Ecto neural progenitor cell (in vitro differentiated cells): Measurements from ENCODE around the gene NDUFS3.

Experiments
- DNase-seq: peaks from one replicate; pipeline ENCODE4 v3.0.0-alpha.2; 2018; ENCODE audit warnings: low spot score

Gene NDUFS3

GRCh38 chr11:47591764-47592163 lies 12.9 kb downstream of the NDUFS3 start:
- DNase-seq = no peak

- DNase-seq = no peak
Observed at GRCh38 chr11:47592251-47592650, 13.4 kb downstream of the NDUFS3 start.

DNA sequence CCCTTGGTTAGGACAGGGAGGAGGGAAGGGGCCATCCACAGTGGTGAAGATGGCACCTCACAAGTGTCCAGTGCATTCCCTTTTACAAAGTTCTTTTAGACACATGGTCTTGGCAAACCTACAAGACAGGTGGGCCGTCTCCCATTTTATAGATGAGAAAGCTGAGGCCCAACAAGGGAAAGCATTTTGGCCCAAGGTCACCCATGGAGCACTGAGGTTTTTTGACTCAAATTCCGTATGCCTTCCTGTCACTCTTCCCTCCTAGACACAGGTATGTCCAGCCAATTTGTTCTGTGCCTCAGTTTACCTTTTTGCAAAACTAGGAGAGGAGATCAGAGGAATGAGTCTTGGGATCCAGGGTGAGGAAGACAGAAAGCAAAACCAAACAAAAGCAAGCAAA lies 14.1 kb downstream of the NDUFS3 start:
- DNase-seq = no peak

DNA sequence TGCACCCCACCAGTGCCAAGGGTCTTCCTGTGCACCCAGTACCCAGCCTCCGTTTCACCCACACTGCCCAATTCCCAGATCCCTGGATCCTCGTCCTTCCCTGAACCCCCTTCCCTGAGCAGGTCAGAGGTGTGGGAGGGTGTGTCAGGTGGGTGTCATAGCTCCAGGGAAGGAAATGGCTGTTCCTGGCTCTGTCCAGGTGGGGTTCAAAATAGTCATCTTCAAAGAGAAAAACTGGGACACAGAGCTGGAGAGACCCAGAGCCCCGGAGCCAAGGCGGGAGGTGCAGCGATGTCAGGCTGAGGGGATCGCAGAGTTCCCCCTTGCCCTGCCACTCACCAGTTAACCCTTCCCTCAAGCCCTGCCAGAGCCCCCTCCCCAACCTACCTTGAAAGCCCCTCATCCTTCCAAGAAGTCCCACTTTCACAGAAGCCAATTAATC lies 14.6 kb downstream of the NDUFS3 start:
- no peak for DNase-seq

DNA sequence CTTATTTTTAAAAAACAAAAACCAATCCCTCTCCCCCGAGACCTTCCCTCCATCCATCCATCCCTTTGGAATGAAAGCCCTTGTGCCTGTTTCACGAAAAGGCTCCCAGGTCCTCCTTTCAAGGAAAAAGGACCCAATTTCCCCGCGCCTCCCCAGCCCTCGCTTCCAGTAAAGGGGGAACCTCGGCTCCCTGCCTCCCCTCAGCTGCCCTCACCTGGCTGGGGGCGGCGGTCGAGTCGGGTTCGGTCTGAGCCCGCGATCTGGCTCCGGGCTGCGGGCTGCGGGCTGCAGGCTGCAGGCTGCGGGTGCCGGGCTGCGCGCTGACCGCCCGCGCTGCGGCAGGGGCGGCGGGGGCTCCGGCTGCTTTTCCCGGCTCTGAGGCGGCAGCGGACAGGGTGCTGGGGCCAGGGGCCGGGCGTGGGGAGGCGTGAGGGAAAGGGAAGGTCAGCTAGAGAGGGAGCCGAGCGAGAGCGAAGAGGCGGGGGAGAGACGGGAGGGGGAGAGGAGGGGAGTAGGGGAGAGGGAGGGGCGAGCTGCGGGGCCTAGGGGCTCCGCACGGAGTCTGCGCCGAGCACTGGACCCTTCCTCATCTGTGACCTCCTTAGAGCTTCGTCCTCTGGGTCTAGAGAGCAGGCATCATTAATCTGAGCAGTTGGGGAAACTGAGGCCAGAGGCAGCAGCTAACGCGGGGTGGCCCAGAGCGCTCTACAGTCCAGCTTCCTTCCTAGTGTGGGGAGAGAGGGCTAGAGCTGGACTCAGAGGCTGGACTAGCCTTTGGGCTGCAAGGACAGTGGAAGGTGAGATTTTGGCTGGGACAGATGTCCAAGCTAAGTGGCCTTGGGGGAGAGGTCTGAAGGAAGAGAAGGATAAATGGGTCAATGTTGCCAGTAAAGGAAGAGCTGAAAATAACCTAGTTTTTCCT lies 15.3 kb downstream of the NDUFS3 start, which contains the start of gene C1QTNF4:
Gene C1QTNF4 (minus strand): TSS at position 478 of the 922 bp plus-strand sequence. CDS start 3,601 bp downstream, outside the sequence.
- peak; percentile 71 for DNase-seq

DNA sequence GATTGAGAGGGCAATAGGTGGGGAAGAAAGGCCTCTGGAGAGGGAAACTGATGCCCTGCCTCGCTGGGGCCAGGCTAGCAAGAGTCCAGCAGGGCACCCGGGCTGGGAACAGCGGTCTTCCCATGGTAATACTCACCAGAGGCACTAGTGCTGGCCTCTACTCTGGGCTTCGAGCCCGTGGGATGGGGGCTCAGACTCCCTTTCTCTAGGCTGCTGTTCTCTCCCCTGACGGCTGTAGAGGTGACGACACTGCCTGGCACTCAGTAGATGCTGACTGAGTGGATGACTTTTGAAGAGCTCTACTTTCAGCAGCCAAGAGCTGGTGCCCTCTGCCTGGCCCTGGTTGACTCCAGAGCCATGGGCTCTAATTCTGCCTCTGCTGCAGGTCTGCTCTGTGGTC lies 16.2 kb downstream of the NDUFS3 start:
- no peak for DNase-seq

DNA sequence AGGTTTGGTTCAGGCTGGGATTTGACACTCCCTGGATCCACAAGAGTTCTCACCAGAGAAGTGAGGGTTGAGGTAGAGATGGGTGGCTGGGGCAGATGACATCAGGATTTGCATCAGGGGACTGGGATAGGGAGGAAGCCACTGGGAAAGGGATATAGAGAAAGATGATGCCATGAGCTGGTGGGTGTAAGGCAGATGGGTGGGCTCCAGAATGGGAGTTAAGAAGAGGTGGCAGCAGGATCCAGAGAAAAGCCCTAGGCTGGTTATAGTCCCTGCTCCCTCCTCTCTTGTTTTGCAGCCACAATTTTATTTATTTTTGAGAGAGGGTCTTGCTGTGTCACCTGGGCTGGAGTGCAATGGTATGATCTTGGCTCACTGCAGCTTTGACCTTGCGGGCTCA lies 17.1 kb downstream of the NDUFS3 start:
- DNase-seq = no peak

DNA sequence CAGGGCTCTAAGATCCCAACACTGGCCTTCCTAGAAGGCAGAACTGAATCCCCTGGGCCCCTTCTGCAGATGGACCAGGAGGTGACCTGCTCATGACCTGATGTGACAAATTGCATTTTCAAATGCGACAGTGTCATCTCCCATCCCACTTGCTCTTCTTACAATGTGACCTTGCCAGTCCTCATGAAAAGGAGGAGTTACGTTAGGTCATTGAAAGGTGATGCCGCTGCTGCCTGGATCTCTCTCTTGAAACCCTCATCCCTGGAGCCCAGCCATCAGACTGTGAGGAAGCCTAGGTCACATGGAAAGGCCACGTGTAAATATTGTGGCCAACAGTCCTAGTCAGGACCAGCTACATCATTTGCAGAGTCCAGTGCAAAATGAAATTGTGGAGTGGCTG lies 21.0 kb downstream of the NDUFS3 start:
- no peak for DNase-seq

DNA sequence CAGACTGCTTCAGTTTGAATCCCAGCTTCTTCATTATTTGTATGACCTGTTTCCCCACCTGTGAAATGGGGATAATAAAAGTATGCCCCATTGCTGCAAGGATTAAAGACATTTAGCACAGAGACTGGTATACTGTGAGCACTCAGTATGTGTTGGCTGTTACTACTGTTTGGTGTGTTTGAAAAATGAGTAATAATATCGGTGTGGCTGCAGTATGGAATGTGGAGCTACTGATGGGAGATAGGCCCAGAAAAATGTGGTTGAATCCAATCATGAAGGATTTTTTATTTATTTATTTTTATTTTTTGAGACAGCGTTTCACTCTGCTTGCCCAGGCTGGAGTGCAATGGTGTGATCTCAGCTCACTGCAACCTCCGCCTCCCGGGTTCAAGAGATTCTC lies 24.4 kb downstream of the NDUFS3 start:
- DNase-seq = no peak

- no peak for DNase-seq
Observed at GRCh38 chr11:47605921-47606320, 27.0 kb downstream of the NDUFS3 start.

DNA sequence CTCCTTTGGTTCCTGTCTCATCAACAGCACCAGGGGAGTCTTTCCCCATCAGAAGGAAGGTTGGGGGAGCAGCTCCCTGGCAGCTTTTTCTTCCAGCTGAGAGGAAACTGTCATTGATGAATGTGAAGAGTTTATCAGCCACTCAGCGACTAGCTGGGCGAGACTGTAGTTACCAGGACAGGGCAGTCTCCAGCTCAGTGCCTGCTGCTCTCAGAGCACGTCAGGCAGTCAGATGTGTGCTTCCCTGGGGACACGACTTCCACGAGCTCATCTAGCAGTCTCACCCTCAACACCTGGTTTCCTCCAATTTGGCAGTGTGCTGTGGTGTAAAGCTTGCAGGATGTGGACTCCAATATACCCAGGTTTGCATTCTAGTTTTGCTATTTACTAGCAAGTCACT lies 27.9 kb downstream of the NDUFS3 start:
- no peak for DNase-seq

DNA sequence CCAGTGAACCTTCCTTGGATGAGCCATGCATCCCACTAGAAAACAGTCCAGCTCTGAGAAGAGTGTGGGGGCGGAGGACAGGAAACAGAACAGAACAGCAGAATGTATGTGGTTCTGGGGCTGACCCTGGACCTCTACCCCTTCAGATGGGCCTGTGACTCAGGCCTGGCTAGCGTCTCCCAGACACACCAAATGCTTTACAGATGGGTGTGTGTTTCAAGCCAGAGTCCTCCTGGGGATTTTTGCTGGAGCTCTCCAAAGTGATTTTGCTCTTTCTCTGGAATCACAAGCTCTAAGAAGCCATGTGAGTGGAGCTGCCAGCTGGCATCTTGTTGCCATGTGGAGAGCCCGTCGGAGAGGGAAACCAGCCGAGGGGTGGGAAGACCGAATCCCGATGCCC lies 28.5 kb downstream of the NDUFS3 start:
- DNase-seq = no peak

- no peak for DNase-seq
Observed at GRCh38 chr11:47609675-47610074, 30.8 kb downstream of the NDUFS3 start.

DNA sequence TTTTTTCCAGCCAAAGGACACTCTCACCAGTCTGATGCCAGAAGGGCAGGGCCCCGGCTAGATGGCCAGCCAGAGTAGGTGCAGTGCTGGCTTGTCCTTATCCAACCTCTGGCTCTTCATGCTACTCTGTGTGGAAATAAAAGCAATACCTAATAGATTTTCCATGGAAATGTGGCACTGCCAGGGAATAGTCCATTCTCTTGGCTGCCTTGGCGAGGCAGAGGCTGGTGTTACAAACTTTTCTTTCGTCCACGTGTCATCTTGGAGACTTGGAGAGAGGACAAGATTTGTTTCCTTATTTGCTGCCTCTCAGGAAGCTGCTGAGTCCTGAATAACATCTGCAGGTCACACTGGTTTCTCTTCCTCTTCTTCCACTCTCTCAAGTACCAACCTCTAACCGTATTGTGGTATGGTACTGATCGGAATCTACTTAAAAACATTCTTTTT lies 32.5 kb downstream of the NDUFS3 start:
- DNase-seq = no peak

DNA sequence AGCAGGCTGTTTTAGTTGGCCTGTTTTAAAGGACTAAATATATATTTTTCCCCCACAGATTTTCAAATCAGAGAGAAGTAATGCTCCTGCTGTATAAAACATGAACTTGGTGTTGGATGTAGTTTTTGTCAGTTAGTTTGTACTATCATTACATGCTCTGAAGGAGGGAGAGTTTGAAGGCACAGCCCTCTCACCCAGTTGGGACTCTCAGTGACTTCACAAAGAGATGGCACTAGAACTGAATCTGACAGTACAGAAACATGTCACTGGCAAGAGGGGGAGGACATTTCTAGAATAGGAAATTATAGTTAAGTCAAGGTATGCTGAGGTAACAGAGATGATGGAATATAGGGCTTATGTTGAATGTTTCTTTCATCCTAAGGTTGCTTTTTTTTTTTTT lies 36.4 kb downstream of the NDUFS3 start:
- DNase-seq = no peak

DNA sequence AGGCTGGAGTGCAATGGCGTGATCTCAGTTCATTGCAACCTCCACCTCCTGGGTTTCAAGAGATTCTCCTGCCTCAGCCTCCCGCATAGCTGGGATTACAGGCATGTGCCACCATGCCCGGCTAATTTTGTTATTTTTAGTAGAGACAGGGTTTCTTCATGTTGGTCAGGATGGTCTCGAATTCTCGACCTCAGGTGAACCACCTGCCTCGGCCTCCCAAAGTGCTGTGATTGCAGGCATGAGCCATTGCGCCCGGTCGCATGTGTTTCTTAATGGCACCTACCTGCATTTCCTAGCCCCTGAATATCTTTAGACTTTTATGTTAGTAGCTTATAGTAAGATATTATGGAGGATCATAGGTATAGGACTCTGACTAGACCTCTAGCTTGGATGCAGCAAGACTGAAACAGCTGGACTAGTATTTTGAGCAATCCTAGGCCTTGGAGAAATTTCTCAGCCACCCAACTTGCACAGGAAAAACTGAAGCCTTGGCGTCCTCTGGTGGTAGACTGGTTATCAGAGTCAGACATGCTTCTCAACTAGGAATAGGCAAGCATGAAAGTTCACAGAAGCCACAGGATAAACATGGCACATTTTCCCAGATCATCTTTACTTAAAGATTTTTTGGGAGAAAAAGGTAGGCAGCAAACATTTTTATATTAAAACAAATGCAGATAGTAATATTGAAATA lies 38.0 kb downstream of the NDUFS3 start:
- no peak for DNase-seq

GRCh38 chr11:47617417-47617809 lies 38.5 kb downstream of the NDUFS3 start:
- no peak for DNase-seq

GRCh38 chr11:47620836-47621378 lies 42.0 kb downstream of the NDUFS3 start:
- no peak for DNase-seq

- no peak for DNase-seq
Observed at GRCh38 chr11:47626234-47626633, 47.4 kb downstream of the NDUFS3 start.

- DNase-seq = no peak
Observed at GRCh38 chr11:47628026-47628425, 49.2 kb downstream of the NDUFS3 start.

DNA sequence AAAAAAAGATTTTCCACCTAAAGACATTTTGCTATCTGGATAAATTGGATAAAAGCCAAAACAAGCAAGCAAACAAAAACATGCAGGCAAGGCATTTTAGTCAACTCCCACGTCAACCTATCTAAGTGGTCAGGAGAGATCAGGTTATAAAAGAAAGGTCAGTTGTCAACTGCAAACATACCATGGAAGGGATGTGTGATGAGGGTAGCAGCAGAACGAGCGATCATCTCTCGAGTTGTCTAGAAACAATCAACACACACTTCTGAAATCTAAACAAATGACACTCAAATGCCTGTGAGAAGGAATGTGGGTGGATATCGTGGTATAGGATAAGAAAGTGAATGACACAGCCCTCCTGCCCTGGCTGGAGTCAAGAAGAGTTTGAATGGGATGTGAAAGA lies 52.6 kb downstream of the NDUFS3 start:
- no peak for DNase-seq
